Measurements from ENCODE around the gene ARHGEF1.
A peak's percentile ranks its signal among the peaks of the same experiment; 100 is the strongest.

The ARHGEF1 gene

GRCh38 chr19:41882568-41883462 lies at the start of gene ARHGEF1:
Gene ARHGEF1 (plus strand): TSS chr19:41883184. CDS start chr19:41888083, 4,899 bp downstream.
- no peak for DNase-seq (ENCODE audit: low read depth)

GRCh38 chr19:41837981-41838708 lies 44.8 kb upstream of the ARHGEF1 start:
- no peak for DNase-seq (ENCODE audit: low read depth)

- DNase-seq (ENCODE audit: low read depth), result no peak
Measured at GRCh38 chr19:41839211-41839610, 43.8 kb upstream of the ARHGEF1 start.

GRCh38 chr19:41843371-41843770 lies 39.6 kb upstream of the ARHGEF1 start:
- DNase-seq (ENCODE audit: low read depth), result no peak

- DNase-seq (ENCODE audit: low read depth), result no peak
Measured at GRCh38 chr19:41844601-41845000, 38.4 kb upstream of the ARHGEF1 start, which contains the start of gene LYPD4. Gene LYPD4 (minus strand): TSS chr19:41844683. CDS start chr19:41839285, 5,398 bp downstream.

- DNase-seq (ENCODE audit: low read depth), result no peak
Measured at GRCh38 chr19:41845001-41845050, 38.2 kb upstream of the ARHGEF1 start, which contains the start of gene DMRTC2. Gene DMRTC2 (plus strand): TSS chr19:41845042. CDS start chr19:41847429, 2,387 bp downstream.

- DNase-seq (ENCODE audit: low read depth), result no peak
Measured at GRCh38 chr19:41845051-41845590, 37.9 kb upstream of the ARHGEF1 start.

GRCh38 chr19:41847351-41848105 lies 35.5 kb upstream of the ARHGEF1 start:
- DNase-seq (ENCODE audit: low read depth), result no peak

- no peak for DNase-seq (ENCODE audit: low read depth)
Measured at GRCh38 chr19:41848666-41849065, 34.3 kb upstream of the ARHGEF1 start.

- DNase-seq (ENCODE audit: low read depth), result no peak
Measured at GRCh38 chr19:41849067-41849466, 33.9 kb upstream of the ARHGEF1 start.

GRCh38 chr19:41850381-41850780 lies 32.6 kb upstream of the ARHGEF1 start:
- no peak for DNase-seq (ENCODE audit: low read depth)

- DNase-seq (ENCODE audit: low read depth), result no peak
Measured at GRCh38 chr19:41851456-41851855, 31.5 kb upstream of the ARHGEF1 start.

GRCh38 chr19:41853344-41853743 lies 29.6 kb upstream of the ARHGEF1 start:
- no peak for DNase-seq (ENCODE audit: low read depth)

GRCh38 chr19:41853768-41854167 lies 29.2 kb upstream of the ARHGEF1 start:
- DNase-seq (ENCODE audit: low read depth), result no peak

- DNase-seq (ENCODE audit: low read depth), result no peak
Measured at GRCh38 chr19:41859213-41859617, 23.8 kb upstream of the ARHGEF1 start.

GRCh38 chr19:41859618-41860418 lies 23.2 kb upstream of the ARHGEF1 start, which contains the start of gene RPS19:
Gene RPS19 (plus strand): TSS chr19:41860255. CDS start chr19:41860775, 520 bp downstream.
- DNase-seq (ENCODE audit: low read depth), result peak; percentile 93

GRCh38 chr19:41860419-41861115 lies 22.4 kb upstream of the ARHGEF1 start:
- DNase-seq (ENCODE audit: low read depth), result no peak

- no peak for DNase-seq (ENCODE audit: low read depth)
Measured at GRCh38 chr19:41861116-41861768, 21.7 kb upstream of the ARHGEF1 start.

GRCh38 chr19:41861846-41862245 lies 21.1 kb upstream of the ARHGEF1 start:
- no peak for DNase-seq (ENCODE audit: low read depth)

- DNase-seq (ENCODE audit: low read depth), result no peak
Measured at GRCh38 chr19:41862445-41862986, 20.5 kb upstream of the ARHGEF1 start.
